PC-3 (cell line): ENCODE measurements around the gene DRD2.

Source experiments
- CTCF ChIP-seq: fragments of 300-600 bp; sonication (generic); conservative IDR thresholded peaks from 2 replicates; pipeline ENCODE4 v1.5.1; 2017; ENCODE audit warnings: antibody characterized with exemption, low read depth, mild to moderate bottlenecking, low read length
- EZH2 ChIP-seq: fragments of 300-600 bp; sonication (generic); IDR thresholded peaks from one replicate; pipeline ENCODE4 v1.6.1; 2017; ENCODE audit warnings: antibody characterized with exemption, mild to moderate bottlenecking, low read length; ENCODE audit not compliant: unreplicated experiment
- EZH2phosphoT487 ChIP-seq: fragments of 300-600 bp; sonication (generic); IDR thresholded peaks from 2 replicates; pipeline ENCODE4 v1.6.1; 2018; ENCODE audit warnings: mild to moderate bottlenecking, antibody characterized with exemption, low read length, borderline replicate concordance

GRCh38 chr11:113420808-113421207 is 54.4 kb downstream of the DRD2 start:
- TF ChIP-seq EZH2 (no peak), CTCF (no peak), EZH2phosphoT487 (no peak)
